HepG2 (cell line): ENCODE data around the gene MRPL58. TPM values are rescaled to one million over a fixed set of nuclear protein-coding genes. Genes with fewer than 3 reads are reported as not detected.

Source experiments
- BCLAF1 ChIP-seq: fragments of 450-650 bp; IDR thresholded peaks from 2 replicates; pipeline ENCODE4 v1.6.1; 2017; ENCODE audit warnings: mild to moderate bottlenecking
- CSRNP1 ChIP-seq: sonication (generic); formaldehyde crosslinking; IDR thresholded peaks from 2 replicates; pipeline ENCODE4 v1.8.1; 2023; ENCODE audit warnings: mild to moderate bottlenecking, missing genetic modification reagents
- CTCF ChIP-seq: sonication (generic); formaldehyde crosslinking; IDR thresholded peaks from 2 replicates; pipeline ENCODE4 v1.5.0; 2020; ENCODE audit warnings: mild to moderate bottlenecking, missing genetic modification reagents, moderate library complexity
- GABPA ChIP-seq, 2 experiments: IDR thresholded peaks; 2 replicates each; pipeline ENCODE4 v1.6.1; 2011 to 2016; ENCODE audit warnings: low read depth in 2 of 2, low read length in 1 of 2, missing biosample characterization in 1 of 2, missing genetic modification characterization in 1 of 2
- GZF1 ChIP-seq: sonication (generic); formaldehyde crosslinking; IDR thresholded peaks from 2 replicates; pipeline ENCODE4 v1.5.1; 2020; ENCODE audit warnings: mild to moderate bottlenecking, missing genetic modification reagents
- HNRNPUL1 ChIP-seq: fragments of 200-400 bp; formaldehyde crosslinking; IDR thresholded peaks from 2 replicates; pipeline ENCODE4 v1.6.1; 2017; ENCODE audit warnings: low read depth, mild to moderate bottlenecking, low read length, moderate library complexity
- IKZF5 ChIP-seq: IDR thresholded peaks from 2 replicates; pipeline ENCODE4 v1.6.1; 2018; ENCODE audit warnings: missing genetic modification reagents, mild to moderate bottlenecking, missing compliant biosample characterization
- IRF1 ChIP-seq: sonication (generic); formaldehyde crosslinking; IDR thresholded peaks from 2 replicates; pipeline ENCODE4 v1.4.0; 2020; ENCODE audit warnings: low read depth, mild to moderate bottlenecking, missing genetic modification reagents
- NCOA2 ChIP-seq: sonication (generic); formaldehyde crosslinking; IDR thresholded peaks from 2 replicates; pipeline ENCODE4 v1.8.0; 2022; ENCODE audit warnings: inconsistent platforms
- REPIN1 ChIP-seq: sonication (generic); formaldehyde crosslinking; IDR thresholded peaks from 2 replicates; pipeline ENCODE4 v1.8.0; 2022; ENCODE audit warnings: missing genetic modification reagents, low read depth, mild to moderate bottlenecking, borderline replicate concordance
- SIX1 ChIP-seq: sonication (generic); formaldehyde crosslinking; IDR thresholded peaks from 2 replicates; pipeline ENCODE4 v1.4.0; 2020; ENCODE audit warnings: missing genetic modification reagents, borderline replicate concordance
- THYN1 ChIP-seq: sonication (generic); formaldehyde crosslinking; IDR thresholded peaks from 2 replicates; pipeline ENCODE4 v1.8.1; 2023; ENCODE audit warnings: low read depth, mild to moderate bottlenecking, moderate library complexity, missing genetic modification reagents, borderline replicate concordance
- ZBTB37 ChIP-seq: sonication (generic); formaldehyde crosslinking; IDR thresholded peaks from 2 replicates; pipeline ENCODE4 v1.4.0; 2020; ENCODE audit warnings: mild to moderate bottlenecking, missing genetic modification reagents
- ZFYVE20 ChIP-seq: sonication (generic); formaldehyde crosslinking; IDR thresholded peaks from 2 replicates; pipeline ENCODE4 v1.8.0; 2023; ENCODE audit warnings: low read depth, mild to moderate bottlenecking, moderate library complexity, missing genetic modification reagents, borderline replicate concordance
- ZNF160 ChIP-seq: sonication (generic); formaldehyde crosslinking; IDR thresholded peaks from 2 replicates; pipeline ENCODE4 v1.8.0; 2022; ENCODE audit warnings: mild to moderate bottlenecking, inconsistent platforms, missing genetic modification reagents
- ZNF225 ChIP-seq: sonication (generic); formaldehyde crosslinking; IDR thresholded peaks from 2 replicates; pipeline ENCODE4 v1.4.0; 2020; ENCODE audit warnings: mild to moderate bottlenecking, missing genetic modification reagents
- ZNF670 ChIP-seq: sonication (generic); formaldehyde crosslinking; IDR thresholded peaks from 2 replicates; pipeline ENCODE4 v1.8.0; 2022; ENCODE audit warnings: mild to moderate bottlenecking, missing genetic modification reagents, borderline replicate concordance
- ZNF713 ChIP-seq: sonication (generic); formaldehyde crosslinking; IDR thresholded peaks from 2 replicates; pipeline ENCODE4 v1.4.0; 2020; ENCODE audit warnings: mild to moderate bottlenecking, missing genetic modification reagents
- polyA plus RNA-seq, 8 experiments: library from polyadenylated mRNA; depleted of rRNA in 3 of 8; stranded (reverse) in 7 of 8; unstranded in 1 of 8; fragments of >200 nt; fragmentation: Illumina TruSeq in 4 of 8; extraction: Trizol in 4 of 8; gene quantifications; 2 replicates each; pipeline versions ENCODE4 v1.2.1 to v1.2.3, GENCODE V29; 2011 to 2016; ENCODE audit warnings: low read depth in 4 of 8, missing spikeins in 1 of 8, mixed read lengths in 1 of 8; ENCODE audit not compliant: insufficient read depth in 1 of 8
- total RNA-seq, 5 experiments: library from RNA; depleted of rRNA; stranded (reverse); fragments of >200 nt; fragmentation: Illumina TruSeq; extraction: Trizol; gene quantifications; 2 replicates each; pipeline ENCODE4 v1.2.3, GENCODE V29; 2016; ENCODE audit warnings: low read depth in 1 of 5

Gene MRPL58
- total and polyA plus RNA-seq, 2 of the 13 experiments (the other 11 are each of a cell fraction or from before 2014, with no cell fraction given), result 44.9 to 68.9 TPM

GRCh38 chr17:75012346-75013091 is at the start of gene MRPL58 (continued):
- TF ChIP-seq ZNF670, result peak; percentile 96
- no peak for TF ChIP-seq IRF1 (CRISPR knock-in tag)
- peak; percentile 75; the same call in 1 of the 2 replicates for TF ChIP-seq SIX1 (CRISPR knock-in tag)
- peak; percentile 95 for TF ChIP-seq ZNF225 (CRISPR knock-in tag)
- TF ChIP-seq GZF1 (CRISPR knock-in tag), result peak; percentile 85
- TF ChIP-seq ZNF160 (CRISPR knock-in tag), result peak; percentile 96; the same call in 1 of the 2 replicates
- peak; percentile 98 for TF ChIP-seq CSRNP1 (CRISPR knock-in tag)
- TF ChIP-seq THYN1, result no peak; the same call in 1 of the 2 replicates
- peak; percentile 74 for TF ChIP-seq CTCF (CRISPR knock-in tag)
- TF ChIP-seq ZBTB37 (CRISPR knock-in tag), result peak; percentile 82
- TF ChIP-seq HNRNPUL1, result peak; percentile 72; the same call in 1 of the 2 replicates
- no peak for TF ChIP-seq BCLAF1
- TF ChIP-seq NCOA2, result peak; percentile 66
- TF ChIP-seq IKZF5 (CRISPR knock-in tag), result peak; percentile 99
- peak; percentile 97; the same call in 1 of the 2 replicates for TF ChIP-seq ZNF713
- TF ChIP-seq ZFYVE20, result no peak
- peak; percentile 96 for TF ChIP-seq REPIN1 (CRISPR knock-in tag)
- TF ChIP-seq GABPA (IDR thresholded peaks at IDR 0.05; ENCODE audit: low read depth, low read length), result peak; percentile 83
- TF ChIP-seq GABPA (CRISPR knock-in tag; IDR thresholded peaks at IDR 0.05; ENCODE audit: low read depth), result peak; percentile 94
